Stimulated activated effector memory CD8-positive, alpha-beta T cell treated with anti-CD3 and anti-CD28 coated beads, Interleukin-12 subunit alpha, Interleukin-12 subunit beta, amount 100 ng/mL, for 72 hours (primary cell): ENCODE data around the gene SIRPB2.

ENCODE experiments used
- ATAC-seq: fragments of 150-1000 bp; cut with Tn5 transposase; 2 replicates; pipeline ENCODE4 v1.10.0; 2021
- DNase-seq, 2 donors: peaks; one replicate each; pipeline ENCODE4 v3.0.0; 2021 to 2022; ENCODE audit warnings: low spot score in 2 of 2
- H3K27ac Mint-ChIP-seq: one replicate; pipeline ENCODE4 v1.8.0; 2022; ENCODE audit warnings: mild to moderate bottlenecking, mixed read lengths
- H3K36me3 Mint-ChIP-seq: one replicate; pipeline ENCODE4 v1.8.0; 2022; ENCODE audit warnings: mild to moderate bottlenecking, mixed read lengths
- H3K4me1 Mint-ChIP-seq: one replicate; pipeline ENCODE4 v1.8.0; 2022; ENCODE audit warnings: mixed read lengths
- H3K4me3 Mint-ChIP-seq: one replicate; pipeline ENCODE4 v1.8.0; 2022; ENCODE audit warnings: mild to moderate bottlenecking, mixed read lengths
- H3K9me3 Mint-ChIP-seq: one replicate; pipeline ENCODE4 v1.8.0; 2022; ENCODE audit warnings: mixed read lengths

The SIRPB2 gene

DNA sequence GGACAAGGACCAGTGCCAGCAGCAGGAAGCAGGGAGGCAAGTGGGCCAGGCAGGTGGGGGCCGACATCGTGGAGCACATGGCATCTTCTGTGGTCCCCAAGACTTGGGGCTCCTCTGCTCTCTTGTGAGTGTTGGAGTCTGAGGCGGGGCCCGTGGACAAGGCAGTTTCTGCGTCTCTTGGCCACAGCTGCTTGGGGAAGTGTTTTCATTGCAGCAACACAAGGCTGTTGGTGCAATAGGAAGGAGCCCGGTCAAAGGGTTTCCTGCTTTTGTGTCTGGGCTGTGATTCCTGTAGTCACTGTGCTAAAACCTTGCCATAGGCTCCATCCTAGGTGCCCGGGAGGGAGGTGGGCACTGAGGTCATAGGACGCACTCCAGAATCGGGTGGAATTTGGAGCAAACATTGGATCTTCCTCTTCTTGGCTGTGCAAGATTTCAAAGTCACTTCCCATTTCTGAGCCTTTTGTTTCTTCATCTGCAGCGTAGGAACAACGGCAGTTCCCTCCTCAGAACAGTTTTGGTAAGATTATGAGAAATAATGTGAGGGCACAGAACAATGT, at the start of gene SIRPB2:
TSS of gene SIRPB2 (minus strand) at position 140 of the 560 bp plus-strand sequence. CDS start at position 79, 61 bp downstream.
- H3K4me1 Mint-ChIP-seq: no peaks in the 10 kb centered on the region
- no peak within 1 kb of the TSS for H3K4me3 Mint-ChIP-seq
- no peaks in the 10 kb centered on the region for H3K36me3 Mint-ChIP-seq
- DNase-seq: no peak
- no peaks in the 10 kb centered on the region for H3K9me3 Mint-ChIP-seq
- ATAC-seq: no peak
- no peak within 1 kb of the TSS for H3K27ac Mint-ChIP-seq

DNA sequence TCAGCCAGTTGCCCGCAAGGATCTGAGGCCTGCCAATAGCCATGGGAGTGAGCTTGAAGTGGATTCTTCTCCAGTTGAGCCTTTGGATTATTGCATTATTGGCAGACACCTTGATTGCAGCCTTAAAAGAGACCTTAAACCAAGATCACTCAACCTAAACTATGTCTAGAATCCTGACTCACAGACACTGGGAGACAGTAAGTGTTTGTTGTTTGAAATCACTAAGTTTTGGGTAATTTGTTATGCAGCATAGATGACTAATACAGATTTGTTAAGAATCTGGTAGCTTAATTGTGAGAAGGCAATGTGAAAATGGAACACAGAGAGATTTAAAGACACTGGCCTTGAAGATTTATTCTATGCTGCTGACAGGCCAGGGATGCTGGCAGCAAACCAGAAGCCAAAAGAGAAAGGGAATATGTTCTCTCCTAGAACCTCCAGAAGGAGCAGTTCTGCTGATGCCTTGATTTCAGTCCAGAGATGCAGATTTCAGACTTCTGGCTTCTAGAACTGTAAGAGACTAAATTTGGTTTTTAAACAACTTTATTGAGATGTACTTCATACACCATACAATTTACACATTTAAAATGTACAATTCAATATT, 48.7 kb upstream of the SIRPB2 start:
- no peaks in the 10 kb centered on the region for H3K9me3 Mint-ChIP-seq
- no peak for ATAC-seq

GRCh38 chr20:1538655-1539054, 47.4 kb upstream of the SIRPB2 start:
- ATAC-seq (no peak), DNase-seq (no peak)
- no peaks in the 10 kb centered on the region for H3K9me3 Mint-ChIP-seq
- H3K4me3 Mint-ChIP-seq: no peak overlapping the region
- H3K27ac Mint-ChIP-seq: no peak overlapping the region
- H3K4me1 Mint-ChIP-seq: peaks cover 13% of the 10 kb centered on the region
- H3K36me3 Mint-ChIP-seq: no peaks in the 10 kb centered on the region

More for the DNA sequence above, 48.7 kb upstream of the SIRPB2 start:
- H3K36me3 Mint-ChIP-seq: no peaks in the 10 kb centered on the region
- H3K4me3 Mint-ChIP-seq: no peak overlapping the region
- DNase-seq: no peak
- H3K27ac Mint-ChIP-seq: no peak overlapping the region
- H3K4me1 Mint-ChIP-seq: peaks cover 13% of the 10 kb centered on the region

GRCh38 chr20:1537731-1538058, 46.5 kb upstream of the SIRPB2 start:
- Mint-ChIP-seq H3K9me3 (no peaks in the 10 kb centered on the region), H3K36me3 (no peaks in the 10 kb centered on the region), H3K27ac (no peak overlapping the region), H3K4me3 (no peak overlapping the region), H3K4me1 (peaks cover 13% of the 10 kb centered on the region)
- no peak for ATAC-seq
- no peak for DNase-seq

DNA sequence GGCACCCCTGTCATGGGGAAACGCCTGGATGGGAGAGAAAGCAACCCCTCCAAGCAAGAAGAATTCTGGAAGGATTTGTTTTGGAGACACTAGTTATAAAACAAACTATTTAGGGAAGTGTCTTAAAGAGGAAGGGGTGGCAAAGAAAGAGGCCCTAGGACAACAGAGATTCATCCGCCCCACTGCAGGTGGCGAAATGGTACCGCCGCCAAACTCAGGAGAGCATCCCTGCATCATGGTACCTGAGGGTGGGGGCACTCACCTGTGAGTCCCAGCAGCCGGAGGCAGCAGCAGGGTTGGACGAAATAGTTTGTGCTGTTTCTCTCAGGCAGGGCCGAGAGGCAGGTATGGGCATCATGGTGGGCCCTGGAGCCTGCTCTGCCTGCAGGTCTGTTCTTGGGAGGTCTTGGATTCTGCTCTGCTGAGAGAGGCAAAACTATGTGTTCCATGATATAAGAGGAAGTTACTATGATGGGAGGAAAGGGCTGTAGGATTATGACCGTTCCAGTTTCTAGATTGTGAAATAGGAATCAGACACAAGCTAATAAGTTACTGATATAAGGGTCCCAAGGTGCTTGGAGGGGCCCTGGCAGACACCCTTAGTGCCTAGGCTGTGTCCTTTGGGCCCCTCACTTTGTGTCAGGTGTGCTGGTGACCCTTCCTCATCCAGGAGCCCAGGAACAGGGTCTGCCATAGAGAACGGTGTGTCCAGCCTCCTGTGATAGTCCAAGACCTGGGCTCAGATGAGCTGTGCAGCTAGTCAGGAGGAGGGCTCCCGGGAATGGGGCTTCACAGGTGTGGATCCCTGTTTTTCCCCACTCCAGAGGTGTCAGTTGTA, 45.9 kb upstream of the SIRPB2 start:
- DNase-seq: no peak
- no peak overlapping the region for H3K4me3 Mint-ChIP-seq

GRCh38 chr20:1535420-1536175, 44.4 kb upstream of the SIRPB2 start:
- DNase-seq: no peak
- Mint-ChIP-seq H3K4me3 (no peak overlapping the region), H3K36me3 (no peaks in the 10 kb centered on the region), H3K4me1 (peaks cover 13% of the 10 kb centered on the region), H3K27ac (no peak overlapping the region), H3K9me3 (no peaks in the 10 kb centered on the region)
- ATAC-seq: no peak

More for the DNA sequence above, 45.9 kb upstream of the SIRPB2 start:
- H3K27ac Mint-ChIP-seq: no peak overlapping the region
- H3K4me1 Mint-ChIP-seq: peaks cover 13% of the 10 kb centered on the region
- ATAC-seq: no peak
- H3K9me3 Mint-ChIP-seq: no peaks in the 10 kb centered on the region
- H3K36me3 Mint-ChIP-seq: no peaks in the 10 kb centered on the region

DNA sequence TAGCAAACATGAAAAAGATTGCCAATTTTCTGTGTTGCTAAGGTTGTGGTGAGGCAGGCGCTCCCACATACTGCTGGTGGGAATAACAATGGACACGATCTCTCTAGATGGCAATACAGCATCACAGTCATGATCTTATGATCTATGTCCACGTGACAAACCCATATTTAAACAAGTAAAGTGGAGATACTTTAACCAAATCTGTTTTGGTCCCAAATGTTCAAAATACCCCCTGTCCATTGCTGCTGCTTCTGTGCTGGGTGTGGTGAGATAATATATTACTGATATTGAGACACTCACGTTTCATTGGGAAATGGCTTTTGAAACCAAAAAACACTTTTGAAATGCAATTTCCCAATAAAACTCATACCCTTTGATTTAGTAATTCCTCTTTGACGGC, 43.3 kb upstream of the SIRPB2 start:
- H3K9me3 Mint-ChIP-seq: no peaks in the 10 kb centered on the region
- H3K27ac Mint-ChIP-seq: no peak overlapping the region
- no peaks in the 10 kb centered on the region for H3K36me3 Mint-ChIP-seq
- DNase-seq: no peak
- H3K4me3 Mint-ChIP-seq: no peak overlapping the region
- peaks cover 13% of the 10 kb centered on the region for H3K4me1 Mint-ChIP-seq
- ATAC-seq: no peak

- Mint-ChIP-seq H3K4me3 (no peak overlapping the region), H3K9me3 (no peaks in the 10 kb centered on the region), H3K36me3 (no peaks in the 10 kb centered on the region), H3K27ac (no peak overlapping the region), H3K4me1 (peaks cover 13% of the 10 kb centered on the region)
- ATAC-seq (peak; percentile 31), DNase-seq (no peak)
Measured at GRCh38 chr20:1533059-1533458, 41.8 kb upstream of the SIRPB2 start.

DNA sequence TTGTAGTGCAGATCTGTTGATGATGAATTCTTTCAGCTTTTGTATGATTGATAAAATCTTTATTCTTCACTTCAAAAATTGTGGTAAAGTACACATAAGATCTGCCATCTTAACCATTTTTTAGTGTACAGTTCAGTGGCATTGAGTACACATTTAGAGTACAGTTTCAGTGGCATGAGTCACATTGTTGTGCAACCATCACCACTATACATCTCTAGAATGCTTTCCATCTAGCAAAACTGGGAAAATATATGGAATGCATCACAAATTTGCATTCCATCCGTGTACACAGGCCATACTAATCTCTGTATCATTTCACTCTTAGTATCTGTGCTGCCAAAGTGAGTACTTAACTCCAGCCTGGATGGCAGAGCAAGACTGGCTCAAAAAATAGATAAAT, 37.6 kb upstream of the SIRPB2 start:
- Mint-ChIP-seq H3K4me3 (no peak overlapping the region), H3K9me3 (peaks cover 4% of the 10 kb centered on the region), H3K27ac (no peak overlapping the region), H3K36me3 (no peaks in the 10 kb centered on the region), H3K4me1 (no peaks in the 10 kb centered on the region)
- no peak for DNase-seq
- ATAC-seq: no peak

GRCh38 chr20:1527923-1528322, 36.7 kb upstream of the SIRPB2 start:
- ATAC-seq (no peak), DNase-seq (no peak)
- H3K4me3 Mint-ChIP-seq: no peak overlapping the region
- peaks cover 4% of the 10 kb centered on the region for H3K9me3 Mint-ChIP-seq
- H3K4me1 Mint-ChIP-seq: no peaks in the 10 kb centered on the region
- no peak overlapping the region for H3K27ac Mint-ChIP-seq
- H3K36me3 Mint-ChIP-seq: no peaks in the 10 kb centered on the region

- DNase-seq (no peak), ATAC-seq (no peak)
- Mint-ChIP-seq H3K4me1 (no peaks in the 10 kb centered on the region), H3K4me3 (no peak overlapping the region), H3K9me3 (peaks cover 4% of the 10 kb centered on the region), H3K27ac (no peak overlapping the region), H3K36me3 (no peaks in the 10 kb centered on the region)
Measured at GRCh38 chr20:1526896-1527295, 35.7 kb upstream of the SIRPB2 start.

- Mint-ChIP-seq H3K36me3 (no peaks in the 10 kb centered on the region), H3K4me3 (no peak overlapping the region), H3K27ac (no peak overlapping the region), H3K4me1 (no peaks in the 10 kb centered on the region), H3K9me3 (peaks cover 4% of the 10 kb centered on the region)
- DNase-seq (no peak), ATAC-seq (no peak)
Measured at GRCh38 chr20:1526310-1526709, 35.1 kb upstream of the SIRPB2 start.

DNA sequence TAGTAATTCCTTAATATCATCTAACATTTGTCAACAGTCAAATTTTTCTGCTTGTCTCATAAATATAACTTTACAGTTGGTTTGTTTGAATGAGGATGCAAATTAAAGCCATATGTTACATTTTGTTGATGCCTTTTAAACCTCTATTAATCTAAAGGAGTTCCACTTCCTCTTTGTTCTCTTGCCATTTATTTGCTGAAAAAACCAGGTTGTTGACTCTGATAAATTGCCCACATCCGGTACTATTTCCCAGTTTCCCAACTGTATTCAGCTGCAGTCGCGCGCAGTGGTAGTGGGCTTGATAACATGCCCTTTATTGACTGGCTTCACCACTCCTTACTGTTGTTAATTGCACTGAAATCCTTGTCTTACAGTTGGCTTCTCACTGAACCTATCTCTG, 32.8 kb upstream of the SIRPB2 start:
- Mint-ChIP-seq H3K9me3 (peaks cover 4% of the 10 kb centered on the region), H3K27ac (no peak overlapping the region), H3K4me1 (no peaks in the 10 kb centered on the region), H3K36me3 (no peaks in the 10 kb centered on the region), H3K4me3 (no peak overlapping the region)
- ATAC-seq (no peak), DNase-seq (no peak)

DNA sequence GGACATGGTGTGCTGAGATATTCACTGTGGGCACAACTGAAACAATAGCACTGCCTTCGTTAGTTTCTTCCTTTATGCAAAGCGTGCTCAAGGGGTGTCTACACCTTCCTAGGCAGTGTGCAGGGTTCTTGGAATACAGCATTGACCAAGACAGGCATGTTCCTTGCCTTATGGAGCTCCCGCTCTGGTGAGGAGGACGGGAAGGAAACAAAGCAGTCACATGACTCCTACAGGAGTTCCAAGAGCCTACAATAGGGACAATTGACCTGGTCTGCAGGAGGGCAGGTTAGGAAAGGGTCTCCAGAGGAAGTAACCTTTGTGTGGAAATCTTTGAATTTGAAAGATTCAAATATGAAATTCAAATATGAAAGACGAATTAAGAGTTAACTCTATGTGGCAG, 25.8 kb upstream of the SIRPB2 start:
- no peaks in the 10 kb centered on the region for H3K36me3 Mint-ChIP-seq
- H3K4me1 Mint-ChIP-seq: no peaks in the 10 kb centered on the region
- peaks cover 4% of the 10 kb centered on the region for H3K9me3 Mint-ChIP-seq
- H3K4me3 Mint-ChIP-seq: no peak overlapping the region
- DNase-seq (no peak), ATAC-seq (no peak)
- no peak overlapping the region for H3K27ac Mint-ChIP-seq

DNA sequence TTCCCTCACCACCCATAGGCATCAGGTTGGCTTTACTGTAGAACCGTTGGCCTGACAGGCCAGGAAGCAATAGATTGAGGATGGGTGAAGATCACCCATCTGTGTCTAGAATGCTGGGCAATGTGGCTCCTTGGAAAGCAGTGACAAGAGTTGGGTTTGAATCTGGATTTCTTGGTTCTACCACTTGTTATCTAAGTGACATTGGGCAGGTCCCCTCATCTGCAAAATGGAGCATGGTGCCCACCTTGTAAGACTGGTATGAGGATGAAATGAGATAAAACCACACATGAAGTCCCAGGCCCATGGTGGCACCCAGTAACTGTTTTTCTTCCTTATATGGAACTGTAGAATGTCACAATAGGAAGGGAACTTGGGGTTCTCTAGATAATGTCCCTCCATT, 22.6 kb upstream of the SIRPB2 start:
- Mint-ChIP-seq H3K9me3 (peaks cover 4% of the 10 kb centered on the region), H3K4me3 (no peak overlapping the region), H3K27ac (no peak overlapping the region), H3K36me3 (no peaks in the 10 kb centered on the region), H3K4me1 (no peaks in the 10 kb centered on the region)
- no peak for DNase-seq
- ATAC-seq: no peak
